GM04504 (cell line): ENCODE measurements around the gene ADAM29.
"Not testable (repeated sequence)": the region's sequence is repeated elsewhere in the genome, so short reads cannot be mapped to it uniquely, and the experiment has no call there.

Source experiments
- DNase-seq: peaks from one replicate; pipeline ENCODE4 v3.0.0-alpha.2; 2012; ENCODE audit warnings: low read depth

ADAM29 gene

DNA sequence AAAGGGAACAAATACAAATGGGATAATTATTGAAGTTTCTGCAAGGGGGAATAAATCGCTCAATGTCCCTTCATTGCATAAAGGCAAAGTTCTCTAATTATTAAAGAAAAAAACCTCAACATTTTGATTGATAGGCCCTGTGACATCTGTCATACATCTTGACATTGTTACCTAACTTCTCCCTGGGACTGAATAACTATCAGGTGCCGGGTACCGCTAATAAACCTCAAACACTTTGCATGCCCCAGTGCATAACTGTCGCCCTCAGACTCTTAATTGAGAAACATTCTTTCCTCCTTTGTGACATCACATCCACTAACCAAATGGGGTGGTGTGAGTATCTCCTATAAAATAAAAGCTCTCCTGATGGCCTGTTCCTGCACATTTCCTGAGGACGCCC is at the start of gene ADAM29:
Gene ADAM29, plus strand, starts transcription at position 301 of the 400 bp plus-strand sequence. CDS start 57,168 bp downstream, outside the sequence.
- DNase-seq: no peak

GRCh38 chr4:174869339-174869738 is 48.8 kb upstream of the ADAM29 start:
- no peak for DNase-seq

DNA sequence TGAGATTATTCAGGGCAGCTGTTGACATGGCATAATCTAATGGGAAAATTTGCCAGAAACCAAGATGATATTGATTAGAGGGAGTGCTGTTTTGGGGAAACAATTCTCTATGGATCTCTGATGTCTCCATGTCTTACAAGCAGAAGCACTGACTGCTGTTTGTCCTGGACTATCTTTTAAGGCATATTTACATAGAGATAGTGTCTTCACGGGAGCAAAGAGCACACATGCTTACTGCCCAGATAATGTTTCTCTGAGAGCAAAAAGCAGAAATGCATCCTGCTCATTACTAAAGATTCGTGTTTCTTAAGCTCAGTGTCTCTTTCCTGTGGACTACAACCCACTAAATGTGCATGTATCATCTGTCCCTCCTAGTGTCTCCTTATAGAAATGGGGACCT is 47.8 kb upstream of the ADAM29 start:
- no peak for DNase-seq

- DNase-seq: no peak
Measured at GRCh38 chr4:174871407-174871806, 46.8 kb upstream of the ADAM29 start.

DNA sequence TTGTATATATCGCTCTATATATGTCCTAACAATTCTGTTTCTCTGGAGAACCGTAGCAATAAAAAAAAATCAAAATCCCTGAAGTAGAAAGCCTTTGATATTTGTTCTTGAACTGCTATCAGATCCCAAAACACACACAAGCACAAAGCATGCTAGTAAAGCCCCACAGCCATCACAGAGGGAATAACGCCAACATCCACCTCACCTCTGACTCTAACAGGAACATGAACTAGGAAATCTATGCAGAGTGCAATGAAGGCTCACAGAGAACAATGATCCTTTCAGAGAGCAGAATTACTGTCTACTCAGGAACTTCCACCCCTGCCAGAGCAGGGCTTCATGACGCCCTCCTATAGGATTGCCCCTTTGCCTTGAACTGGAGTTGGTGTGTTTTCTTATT is 45.0 kb upstream of the ADAM29 start:
- DNase-seq: not testable (repeated sequence)

- no peak for DNase-seq
Measured at GRCh38 chr4:174873931-174874330, 44.2 kb upstream of the ADAM29 start.

GRCh38 chr4:174874898-174875297 is 43.3 kb upstream of the ADAM29 start:
- DNase-seq: no peak

DNA sequence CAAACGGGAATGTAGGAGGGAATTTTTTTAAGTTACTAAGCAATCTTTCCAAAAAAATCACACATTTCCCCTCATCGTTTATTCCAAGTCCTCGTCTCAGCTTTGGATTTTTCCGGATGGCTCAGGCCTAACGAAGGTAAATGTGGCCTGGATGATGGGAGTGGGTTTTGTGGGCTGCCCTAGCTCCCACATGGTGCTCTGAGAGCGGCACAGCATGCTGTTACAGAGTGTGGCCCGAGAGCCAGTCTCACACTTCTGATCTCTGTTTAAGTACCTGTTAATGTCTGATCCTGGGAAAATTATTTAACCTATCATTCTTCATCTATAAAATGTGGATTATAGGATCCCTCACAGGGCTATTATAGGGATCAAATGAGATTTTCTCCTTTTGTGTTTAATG is 38.2 kb upstream of the ADAM29 start:
- no peak for DNase-seq

DNA sequence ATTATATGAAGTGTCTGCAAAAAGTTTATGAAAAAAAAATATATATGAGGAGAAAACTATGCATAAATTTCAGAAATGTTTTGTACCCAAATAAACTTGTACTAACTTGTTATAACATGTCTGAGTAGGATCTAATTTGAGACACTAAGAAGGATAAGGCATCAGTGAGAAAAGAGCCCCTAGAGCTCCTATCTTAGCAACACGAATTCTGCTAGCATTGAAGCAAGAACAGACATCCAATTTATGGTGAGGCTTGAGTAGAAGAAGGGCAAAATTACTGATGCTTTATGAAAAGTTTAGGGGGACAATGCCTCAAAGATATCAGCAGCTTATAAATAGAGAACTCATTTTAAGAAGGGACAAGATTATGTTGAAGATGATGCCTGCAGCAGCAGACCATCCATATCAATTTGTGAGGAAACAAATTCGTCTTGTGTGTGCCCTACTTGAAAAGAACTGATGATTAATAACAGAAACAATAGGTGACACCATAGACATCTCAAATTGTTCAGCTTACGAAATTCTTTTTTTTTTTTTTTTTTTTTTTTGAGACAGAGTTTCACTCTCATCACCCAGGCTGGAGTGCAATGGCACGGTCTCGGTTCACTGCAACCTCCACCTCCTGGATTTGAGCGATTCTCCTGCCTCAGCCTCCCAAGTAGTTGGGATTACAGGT is 35.7 kb upstream of the ADAM29 start:
- DNase-seq: no peak

DNA sequence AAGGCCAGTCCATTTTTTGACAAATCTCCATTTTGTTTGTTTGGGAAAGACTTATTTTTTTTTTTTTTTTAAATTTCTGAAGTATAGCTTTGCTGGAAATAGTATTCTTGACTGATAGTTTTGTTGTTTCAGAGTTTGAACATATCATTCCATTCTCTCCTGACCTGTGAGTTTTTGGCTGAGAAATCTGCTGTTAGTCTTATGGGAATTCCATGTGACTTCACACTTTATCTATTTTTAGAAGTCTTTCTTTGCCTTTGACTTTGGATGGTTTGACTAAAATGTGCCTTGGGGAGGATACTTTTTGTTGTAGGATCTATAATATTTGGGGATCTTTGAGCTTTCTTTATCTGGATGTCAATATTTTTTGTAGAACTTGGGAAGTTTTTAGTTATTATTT is 10.7 kb upstream of the ADAM29 start:
- no peak for DNase-seq

GRCh38 chr4:174910271-174910670 is 7.9 kb upstream of the ADAM29 start:
- no peak for DNase-seq

DNA sequence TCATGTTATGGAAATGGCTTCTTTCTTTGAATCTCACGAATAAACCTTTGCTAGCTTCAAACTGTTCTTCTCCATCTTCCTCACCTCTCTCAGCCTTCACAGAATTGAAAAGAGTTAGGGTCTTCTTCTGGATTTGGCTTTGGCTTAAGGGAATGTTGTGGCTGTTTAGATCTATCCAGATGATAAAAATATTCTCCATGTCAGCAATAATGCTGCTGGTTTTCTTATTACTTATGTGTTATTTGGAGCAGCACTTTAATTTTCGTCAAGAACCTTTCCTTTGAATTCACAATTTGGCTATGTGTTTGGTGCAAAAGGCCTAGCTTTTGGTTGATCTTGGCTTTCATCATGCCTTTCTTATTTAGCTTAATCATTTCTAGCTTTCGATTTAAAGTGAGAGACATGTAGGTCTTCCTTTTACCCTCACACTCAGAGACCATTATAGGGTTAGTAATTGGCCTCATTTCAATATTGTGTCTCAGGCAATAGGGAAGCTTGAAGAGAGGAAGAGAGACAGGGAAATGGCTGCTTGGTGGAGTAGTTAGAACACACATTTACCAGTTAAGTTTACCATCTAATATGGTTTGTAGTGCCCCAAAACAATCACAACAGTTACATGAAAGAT is 5.1 kb upstream of the ADAM29 start:
- no peak for DNase-seq

GRCh38 chr4:174919886-174920423 is 1.8 kb downstream of the ADAM29 start:
- no peak for DNase-seq

- DNase-seq: no peak
Measured at GRCh38 chr4:174926958-174927357, 8.8 kb downstream of the ADAM29 start.

DNA sequence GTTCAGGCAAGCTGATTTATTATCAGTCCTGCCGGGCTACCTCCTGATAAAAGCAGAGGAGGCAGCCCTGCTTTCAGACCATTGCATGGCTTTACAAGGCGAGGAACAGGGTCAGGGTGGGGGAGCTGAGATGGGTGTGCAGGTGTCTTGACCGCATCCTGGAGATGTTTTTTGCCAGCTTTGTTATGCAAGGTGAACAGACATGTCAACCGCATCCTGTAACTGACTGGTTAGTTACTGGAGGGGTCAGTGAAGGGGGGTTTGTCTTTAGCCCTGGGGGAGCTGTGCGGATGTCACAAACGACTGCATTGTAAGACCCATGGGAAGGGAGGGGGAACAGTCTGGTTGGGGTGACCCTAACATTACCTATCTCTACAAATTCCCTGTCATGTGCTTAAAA is 10.0 kb downstream of the ADAM29 start:
- DNase-seq: no peak

- DNase-seq: no peak
Measured at GRCh38 chr4:174928575-174929253, 10.6 kb downstream of the ADAM29 start.

- DNase-seq: no peak
Measured at GRCh38 chr4:174929346-174929745, 11.2 kb downstream of the ADAM29 start.

DNA sequence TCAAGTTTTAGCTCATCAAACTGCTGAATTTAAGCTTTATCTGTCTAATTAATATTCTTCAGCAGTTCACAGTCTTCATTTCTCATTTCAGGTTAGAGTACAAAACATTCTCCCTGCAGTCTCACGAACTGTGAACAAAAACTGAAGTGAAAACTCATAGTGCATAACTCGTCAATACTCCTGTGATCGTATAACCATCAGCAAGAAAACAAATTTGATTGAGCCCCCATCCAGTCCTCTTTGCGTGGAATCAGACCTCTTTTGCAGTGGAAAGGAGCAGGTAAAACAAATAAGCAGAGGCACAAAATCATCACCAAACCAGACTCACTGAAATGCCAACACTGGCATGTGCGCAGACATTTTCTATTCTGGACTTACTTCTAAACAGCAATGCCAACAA is 12.7 kb downstream of the ADAM29 start:
- no peak for DNase-seq

DNA sequence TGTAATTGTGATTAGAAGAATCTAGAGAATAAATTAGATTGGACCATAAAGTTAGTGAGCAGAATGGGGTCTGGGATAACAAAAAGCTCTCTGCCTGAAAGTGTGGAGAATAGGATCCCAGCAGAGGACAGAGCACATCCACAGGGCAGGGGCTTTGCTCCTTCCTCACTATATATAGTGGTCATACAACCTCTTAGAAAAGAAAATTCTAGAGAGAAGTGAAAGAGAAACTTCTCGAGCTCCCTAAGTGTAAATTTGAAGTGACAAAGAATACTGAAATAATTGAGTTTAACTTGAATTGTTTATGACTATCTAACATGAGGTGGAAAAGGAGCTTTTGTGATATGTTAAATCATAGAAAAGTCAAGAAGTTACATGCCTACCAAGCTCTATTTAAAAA is 14.9 kb downstream of the ADAM29 start:
- DNase-seq: no peak

GRCh38 chr4:174934360-174934759 is 16.2 kb downstream of the ADAM29 start:
- DNase-seq: no peak

DNA sequence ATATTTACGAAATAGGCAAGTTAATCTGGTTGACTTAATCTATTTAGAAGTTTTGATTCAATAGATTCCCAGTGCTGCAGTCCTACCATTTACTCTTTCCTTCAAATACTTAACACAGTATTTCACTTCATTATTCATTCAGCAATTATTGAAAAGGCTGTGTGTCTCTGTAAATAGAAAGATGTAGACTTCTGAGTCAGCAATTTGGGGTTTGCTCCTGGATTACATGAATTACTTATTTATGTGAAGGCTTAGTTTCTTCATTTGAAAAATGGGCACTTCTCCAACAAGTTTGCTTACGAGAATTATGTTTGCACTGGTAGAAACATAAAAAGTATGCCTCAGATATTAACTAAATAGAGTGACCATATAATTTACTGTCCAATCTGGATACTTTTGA is 17.4 kb downstream of the ADAM29 start:
- no peak for DNase-seq

GRCh38 chr4:174940002-174940401 is 21.8 kb downstream of the ADAM29 start:
- DNase-seq: no peak

GRCh38 chr4:174946246-174946645 is 28.1 kb downstream of the ADAM29 start:
- no peak for DNase-seq
